Motor neuron (in vitro differentiated cells): ENCODE results near the gene NUP43. TPM values are rescaled to one million over a fixed set of nuclear protein-coding genes. Genes with fewer than 3 reads are reported as not detected.
"Not testable (repeated sequence)": the region's sequence is repeated elsewhere in the genome, so short reads cannot be mapped to it uniquely, and the experiment has no call there.

Source experiments
- ATAC-seq, 8 experiments: fragments of 200-7000 bp; cut with Tn5 transposase; replicated peaks in 6 of 8; 2 replicates each; pipeline ENCODE4 v1.8.0; 2021; ENCODE audit warnings: mild to moderate bottlenecking in 8 of 8, moderate library complexity in 8 of 8
- H3K27ac ChIP-seq, 2 donors: fragments of 250-450 bp; sonication (Bioruptor Pico); 2 replicates each; pipeline ENCODE4 v1.9.0; 2021; ENCODE audit warnings: antibody characterized with exemption in 2 of 2, mild to moderate bottlenecking in 2 of 2, moderate library complexity in 1 of 2
- H3K4me1 ChIP-seq, 2 donors: fragments of 250-450 bp; sonication (Bioruptor Pico); replicated peaks in 1 of 2; 2 replicates each; pipeline ENCODE4 v1.6.1; 2021; ENCODE audit warnings: antibody characterized with exemption in 2 of 2, mild to moderate bottlenecking in 2 of 2, moderate library complexity in 1 of 2
- H3K4me3 ChIP-seq, 5 donors: fragments of 250-450 bp; sonication (Bioruptor Pico); 2 replicates each; pipeline ENCODE4 v1.9.0; 2021; ENCODE audit warnings: antibody characterized with exemption in 5 of 5, mild to moderate bottlenecking in 5 of 5, moderate library complexity in 4 of 5
- WGBS, 10 experiments: fragments of 450-650 bp; shearing (Covaris generic); methylation state at CpG; one replicate each; pipeline ENCODE4 v1.0.0; 2022; 5-methylcytosine and 5-hydroxymethylcytosine counted together
- in situ Hi-C, 9 experiments: fragments of 400-800 bp; cut with MboI; loops; one replicate each; pipeline ENCODE4 v1.15.0; 2021; ENCODE audit warnings: low sequenced_read_pairs in 9 of 9, low pct_unique_long_range_greater_than_20kb in 2 of 9; ENCODE audit not compliant: unreplicated experiment in 9 of 9
- total RNA-seq, 8 experiments: library from RNA; unstranded; fragments of 300-600 nt; gene quantifications; 2 replicates each; pipeline versions ENCODE4 v1.2.3 to v1.2.4, GENCODE V29; 2022

Gene NUP43
- total RNA-seq, 8 experiments from 2014 or later, result 17.3 to 35.9 (median 24.1) TPM

GRCh38 chr6:149711711-149712110 is 34.6 kb downstream of the NUP43 start:
- no peak for ATAC-seq
- H3K27ac ChIP-seq, result no peak overlapping the region
- in situ Hi-C loops, result no loop called here
- H3K4me3 ChIP-seq, result no peak overlapping the region
- 83 to 100% (median 98%) methylated on average over 1 to 5 of the region's 5 CpGs; no CpG with 5 or more reads in 2 of the 10 experiments for WGBS, 10 experiments
- peaks cover 4 to 8% of the 10 kb centered on the region in 2 donors for H3K4me1 ChIP-seq

- 1 to 64% (median 21%) methylated on average over 2 to 7 of the region's 7 CpGs for WGBS, 10 experiments
- peak in 3 of 8 experiments; percentile 36 to 72 (median 54) for ATAC-seq
- Histone ChIP-seq H3K4me1 (peaks cover 0 to 2% of the 10 kb centered on the region in 2 donors), H3K4me3 (no peak overlapping the region), H3K27ac (no peak overlapping the region)
- in situ Hi-C loops, result no loop called here
Observed at GRCh38 chr6:149701714-149702113, 44.6 kb downstream of the NUP43 start.

GRCh38 chr6:149699150-149699549 is 47.2 kb downstream of the NUP43 start:
- Histone ChIP-seq H3K4me3 (no peak overlapping the region), H3K27ac (no peak overlapping the region), H3K4me1 (peaks cover 0 to 2% of the 10 kb centered on the region in 2 donors)
- in situ Hi-C loops, result no loop called here
- no peak for ATAC-seq
- WGBS, 10 experiments, result 67 to 100% (median 100%) methylated on average over 1 to 2 of the region's 2 CpGs; no CpG with 5 or more reads in 4 of the 10 experiments

GRCh38 chr6:149698175-149698574 is 48.2 kb downstream of the NUP43 start:
- peaks cover 0 to 2% of the 10 kb centered on the region in 2 donors for H3K4me1 ChIP-seq
- WGBS, 10 experiments, result 75 to 100% (median 94%) methylated on average over 1 to 2 of the region's 2 CpGs; no CpG with 5 or more reads in 3 of the 10 experiments
- H3K27ac ChIP-seq, result no peak overlapping the region
- in situ Hi-C loops, result no loop called here
- no peak overlapping the region for H3K4me3 ChIP-seq
- ATAC-seq, result no peak

- in situ Hi-C loops, result no loop called here
Observed at GRCh38 chr6:149696901-149697300, 49.4 kb downstream of the NUP43 start.

GRCh38 chr6:149694921-149695320 is 51.4 kb downstream of the NUP43 start:
- no peak overlapping the region for H3K4me3 ChIP-seq
- no peak overlapping the region for H3K27ac ChIP-seq
- ATAC-seq, result no peak
- no peaks in the 10 kb centered on the region for H3K4me1 ChIP-seq
- WGBS, 10 experiments, result 27 to 100% (median 56%) methylated on average over 2 of the region's 2 CpGs; no CpG with 5 or more reads in 2 of the 10 experiments
- in situ Hi-C loops, result no loop called here

More at GRCh38 chr6:149696901-149697300, 49.4 kb downstream of the NUP43 start:
- WGBS, 10 experiments, result 0 to 100% (median 46%) methylated on average over 1 of the region's 1 CpG; no CpG with 5 or more reads in 2 of the 10 experiments
- peak in 3 of 8 experiments; percentile 87 to 90 (median 90) for ATAC-seq
- no peak overlapping the region for H3K27ac ChIP-seq
- H3K4me3 ChIP-seq, result no peak overlapping the region
- H3K4me1 ChIP-seq, result peaks cover 0 to 2% of the 10 kb centered on the region in 2 donors

GRCh38 chr6:149691201-149691600 is 55.1 kb downstream of the NUP43 start:
- Histone ChIP-seq H3K4me1 (no peaks in the 10 kb centered on the region), H3K27ac (no peak overlapping the region), H3K4me3 (no peak overlapping the region)
- WGBS, 10 experiments, result 93 to 100% (median 100%) methylated on average over 1 to 2 of the region's 2 CpGs; no CpG with 5 or more reads in 6 of the 10 experiments
- no peak for ATAC-seq
- in situ Hi-C loops, result no loop called here

- Histone ChIP-seq H3K4me1 (no peaks in the 10 kb centered on the region), H3K4me3 (no peak overlapping the region), H3K27ac (no peak overlapping the region)
- ATAC-seq, result no peak
- in situ Hi-C loops, result no loop called here
- 80 to 100% (median 89%) methylated on average over 1 to 6 of the region's 7 CpGs; no CpG with 5 or more reads in 1 of the 10 experiments for WGBS, 10 experiments
Observed at GRCh38 chr6:149686230-149686629, 60.1 kb downstream of the NUP43 start.

GRCh38 chr6:149683256-149683859 is 63.0 kb downstream of the NUP43 start:
- Histone ChIP-seq H3K4me3 (no peak overlapping the region), H3K27ac (no peak overlapping the region), H3K4me1 (no peaks in the 10 kb centered on the region)
- WGBS, 10 experiments, result 86 to 100% (median 97%) methylated on average over 1 to 4 of the region's 4 CpGs; no CpG with 5 or more reads in 4 of the 10 experiments
- ATAC-seq, result peak in 3 of 8 experiments; percentile 13 to 65 (median 59)
- in situ Hi-C loops, result no loop called here

GRCh38 chr6:149681845-149682244 is 64.5 kb downstream of the NUP43 start:
- H3K27ac ChIP-seq, H3K4me3 ChIP-seq, in situ Hi-C loops, H3K4me1 ChIP-seq, ATAC-seq: not testable (repeated sequence)
- WGBS, 10 experiments, result 67 to 100% (median 97%) methylated on average over 1 to 14 of the region's 14 CpGs; no CpG with 5 or more reads in 2 of the 10 experiments

- H3K4me3 ChIP-seq, result no peak overlapping the region
- no peaks in the 10 kb centered on the region for H3K4me1 ChIP-seq
- no peak for ATAC-seq
- H3K27ac ChIP-seq, result no peak overlapping the region
- in situ Hi-C loops, result no loop called here
Observed at GRCh38 chr6:149681209-149681608, 65.1 kb downstream of the NUP43 start.

- in situ Hi-C loops, result no loop called here
- no peak overlapping the region for H3K4me3 ChIP-seq
- peak in 3 of 8 experiments; percentile 84 to 90 (median 86) for ATAC-seq
- H3K4me1 ChIP-seq, result no peaks in the 10 kb centered on the region
- WGBS, 10 experiments, result 0 to 100% (median 50%) methylated on average over 1 of the region's 1 CpG; no CpG with 5 or more reads in 3 of the 10 experiments
- H3K27ac ChIP-seq, result no peak overlapping the region
Observed at GRCh38 chr6:149680503-149680902, 65.8 kb downstream of the NUP43 start.
